Measurements from ENCODE around the gene SELENOI. TPM values are rescaled to one million over a fixed set of nuclear protein-coding genes. Genes with fewer than 3 reads are reported as not detected.

The SELENOI gene
- total and polyA plus RNA-seq, 10 of the 15 experiments (the other 5 are each of a cell fraction or from before 2014, with no cell fraction given): 5.2 to 31.4 (median 17.4) TPM

GRCh38 chr2:26442707-26443106 is 96.8 kb downstream of the SELENOI start (continued):
- no peak for TF ChIP-seq CHD2 (IDR thresholded peaks at IDR 0.05; ENCODE audit: borderline replicate concordance, low read depth, low read length)
- no peak for TF ChIP-seq CEBPB (IDR thresholded peaks at IDR 0.05; ENCODE audit: borderline replicate concordance in 1 of 2, low read depth in 2 of 2, low read length in 2 of 2)
- no peak for TF ChIP-seq KLF5 (IDR thresholded peaks at IDR 0.05; ENCODE audit: partially characterized antibody)

GRCh38 chr2:26444236-26444635 is 98.3 kb downstream of the SELENOI start:
- in situ Hi-C loops (cut with MboI): no loop called here
- Histone ChIP-seq H3K9ac (ENCODE audit: control insufficient read depth, insufficient read depth, low read length) (no peak overlapping the region), H3K27me3 (replicated peaks in 1 of 2; ENCODE audit: control insufficient read depth in 2 of 2, insufficient read depth in 2 of 2, low read length in 1 of 2) (no peaks in the 10 kb centered on the region), H4K20me1 (ENCODE audit: control insufficient read depth, insufficient read depth) (no peaks in the 10 kb centered on the region), H3K27ac (ENCODE audit: control insufficient read depth, insufficient read depth) (no peak overlapping the region), H3K9me3 (replicated peaks; ENCODE audit: control insufficient read depth, insufficient read depth, low read length) (no peaks in the 10 kb centered on the region), H3K4me1 (ENCODE audit: control insufficient read depth, insufficient read depth, low read length) (no peaks in the 10 kb centered on the region), H3K4me3 (no peak overlapping the region), H2AFZ (ENCODE audit: control insufficient read depth, low read depth, low read length) (no peak overlapping the region), H3K4me2 (ENCODE audit: control insufficient read depth, insufficient read depth) (no peak overlapping the region), H3K36me3 (ENCODE audit: control insufficient read depth in 2 of 2, insufficient read depth in 2 of 2, low read length in 1 of 2) (no peaks in the 10 kb centered on the region), H3K79me2 (ENCODE audit: control insufficient read depth, insufficient read depth, low read length) (no peaks in the 10 kb centered on the region)
- RAD21 ChIA-PET (ENCODE audit: unreplicated experiment): no interaction called here
- BruUV-seq (replicated peaks): no TSS peak
- WGBS (ENCODE audit: insufficient coverage, insufficient replicate concordance, low lambda C conversion rate, missing lambda C conversion rate): 36% methylated on average over 7 of the region's 7 CpGs
- SMC1A ChIA-PET (ENCODE audit: uncharacterized antibody, unreplicated experiment): no interaction called here
- CTCF ChIA-PET: interaction anchor here (0.6 to 1.6 kb wide), 3 partner anchors 11 to 1240 kb away, joined by 3 to 5 read pairs (median 4); no protein-coding TSS in a partner anchor
- TF ChIP-seq BMI1 (IDR thresholded peaks at IDR 0.05; ENCODE audit: borderline replicate concordance) (no peak), BHLHE40 (IDR thresholded peaks at IDR 0.05; ENCODE audit: borderline replicate concordance in 1 of 2, low read depth in 2 of 2, low read length in 1 of 2) (no peak), TARDBP (IDR thresholded peaks at IDR 0.05; ENCODE audit: borderline replicate concordance) (no peak), MYC (IDR thresholded peaks at IDR 0.05; ENCODE audit: insufficient read depth, insufficient read length, insufficient replicate concordance, low read length, severe bottlenecking) (no peak), RCOR1 (conservative IDR thresholded peaks at IDR 0.05; ENCODE audit: low read depth, low read length) (no peak), MXI1 (IDR thresholded peaks at IDR 0.05; ENCODE audit: low read depth, low read length) (no peak), ZNF24 (IDR thresholded peaks at IDR 0.05) (no peak), YBX1 (IDR thresholded peaks at IDR 0.05) (no peak), SREBF1 (IDR thresholded peaks at IDR 0.05; ENCODE audit: low read length) (no peak), NFYA (IDR thresholded peaks at IDR 0.05; ENCODE audit: borderline replicate concordance, low read depth, low read length) (no peak), BACH1 (IDR thresholded peaks at IDR 0.05; ENCODE audit: borderline replicate concordance) (no peak), MEF2A (IDR thresholded peaks at IDR 0.05; ENCODE audit: insufficient read depth, low read depth, low read length) (no peak)
- TF ChIP-seq, protein P1, sequence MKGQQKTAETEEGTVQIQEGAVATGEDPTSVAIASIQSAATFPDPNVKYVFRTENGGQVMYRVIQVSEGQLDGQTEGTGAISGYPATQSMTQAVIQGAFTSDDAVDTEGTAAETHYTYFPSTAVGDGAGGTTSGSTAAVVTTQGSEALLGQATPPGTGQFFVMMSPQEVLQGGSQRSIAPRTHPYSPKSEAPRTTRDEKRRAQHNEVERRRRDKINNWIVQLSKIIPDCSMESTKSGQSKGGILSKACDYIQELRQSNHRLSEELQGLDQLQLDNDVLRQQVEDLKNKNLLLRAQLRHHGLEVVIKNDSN (IDR thresholded peaks at IDR 0.05; ENCODE audit: borderline replicate concordance, extremely low read length, insufficient read depth, low read depth, low read length): no peak
- FAIRE-seq: no peak
- POLR2A ChIA-PET: no interaction called here
- no peak for DNase-seq (ENCODE audit: low read depth, low spot score)
- intact Hi-C loops (cut with micrococcal nuclease; ENCODE audit: unreplicated experiment): no loop called here
- no peak for ATAC-seq
